Fibroblast of villous mesenchyme (primary cell): ENCODE results near the gene LPAR1. TPM values are rescaled to one million over a fixed set of nuclear protein-coding genes. Genes with fewer than 3 reads are reported as not detected.

Source experiments
- DNase-seq: peaks from one replicate; pipeline ENCODE4 v3.0.0-alpha.2; 2010; ENCODE audit warnings: low read depth
- H3K4me3 ChIP-seq: 2 replicates; pipeline ENCODE4 v1.5.1; 2011; ENCODE audit warnings: low read depth, mild to moderate bottlenecking, low read length
- total RNA-seq: library from RNA; depleted of rRNA; stranded (reverse); fragments of >200 nt; gene quantifications from 2 replicates; pipeline ENCODE4 v1.2.3, GENCODE V29; 2012
- TF ChIP-seq, protein P1 (sequence below): IDR thresholded peaks from 2 replicates; pipeline ENCODE4 v1.5.1; 2012; ENCODE audit warnings: low read depth, mild to moderate bottlenecking, low read length; ENCODE audit not compliant: insufficient read depth

Gene LPAR1
- total RNA-seq, 1 donor = 108 TPM

DNA sequence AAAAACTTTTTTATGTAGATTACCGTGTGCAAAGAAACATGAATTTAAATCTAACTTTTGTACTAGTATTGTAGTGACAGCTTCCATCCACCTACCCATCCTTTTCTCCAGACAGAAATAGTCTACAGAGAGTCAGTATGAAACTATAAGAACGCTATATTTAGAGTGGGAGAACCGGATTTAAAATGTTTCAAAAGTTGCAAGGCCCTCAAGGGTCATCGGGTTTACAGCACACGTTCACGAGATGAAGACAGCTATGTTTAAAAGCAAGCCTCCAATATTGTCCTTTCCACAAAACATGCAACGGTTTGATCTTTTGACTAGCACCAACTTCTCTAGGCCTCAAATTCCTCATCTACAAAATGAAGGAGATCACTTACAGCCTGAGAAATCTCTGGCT, 139.9 kb downstream of the LPAR1 start:
- no peak overlapping the region for H3K4me3 ChIP-seq
- TF ChIP-seq, protein P1, sequence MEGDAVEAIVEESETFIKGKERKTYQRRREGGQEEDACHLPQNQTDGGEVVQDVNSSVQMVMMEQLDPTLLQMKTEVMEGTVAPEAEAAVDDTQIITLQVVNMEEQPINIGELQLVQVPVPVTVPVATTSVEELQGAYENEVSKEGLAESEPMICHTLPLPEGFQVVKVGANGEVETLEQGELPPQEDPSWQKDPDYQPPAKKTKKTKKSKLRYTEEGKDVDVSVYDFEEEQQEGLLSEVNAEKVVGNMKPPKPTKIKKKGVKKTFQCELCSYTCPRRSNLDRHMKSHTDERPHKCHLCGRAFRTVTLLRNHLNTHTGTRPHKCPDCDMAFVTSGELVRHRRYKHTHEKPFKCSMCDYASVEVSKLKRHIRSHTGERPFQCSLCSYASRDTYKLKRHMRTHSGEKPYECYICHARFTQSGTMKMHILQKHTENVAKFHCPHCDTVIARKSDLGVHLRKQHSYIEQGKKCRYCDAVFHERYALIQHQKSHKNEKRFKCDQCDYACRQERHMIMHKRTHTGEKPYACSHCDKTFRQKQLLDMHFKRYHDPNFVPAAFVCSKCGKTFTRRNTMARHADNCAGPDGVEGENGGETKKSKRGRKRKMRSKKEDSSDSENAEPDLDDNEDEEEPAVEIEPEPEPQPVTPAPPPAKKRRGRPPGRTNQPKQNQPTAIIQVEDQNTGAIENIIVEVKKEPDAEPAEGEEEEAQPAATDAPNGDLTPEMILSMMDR = no peak
- no peak for DNase-seq

DNA sequence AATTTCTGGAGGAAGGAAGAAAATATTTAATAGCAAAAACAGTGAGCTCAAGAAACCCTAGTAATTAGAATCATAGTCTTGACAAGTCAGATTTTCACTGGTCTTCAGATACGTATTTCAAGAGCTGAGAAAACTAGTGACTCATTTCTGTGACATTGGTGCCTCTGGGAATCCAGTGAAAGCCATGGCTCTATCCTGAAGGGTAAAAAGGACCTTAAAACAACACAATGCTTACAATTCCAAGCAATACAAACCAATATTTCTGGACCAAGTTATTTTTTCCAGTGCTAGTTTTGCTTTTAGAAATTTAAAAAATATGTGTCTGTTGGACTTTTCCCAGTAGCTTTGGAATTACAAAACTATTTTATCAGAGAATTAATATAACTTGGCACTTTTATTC, 140.3 kb downstream of the LPAR1 start:
- peak; percentile 58 for DNase-seq
- H3K4me3 ChIP-seq = no peak overlapping the region
- TF ChIP-seq, protein P1 = no peak

- DNase-seq = no peak
- TF ChIP-seq, protein P1 = no peak
These were observed 142.9 kb downstream of the LPAR1 start for GRCh38 chr9:110895147-110895905.

GRCh38 chr9:110894731-110895130, 143.5 kb downstream of the LPAR1 start:
- DNase-seq = no peak
- TF ChIP-seq, protein P1 = no peak
- H3K4me3 ChIP-seq = no peak overlapping the region

More at GRCh38 chr9:110895147-110895905, 142.9 kb downstream of the LPAR1 start:
- H3K4me3 ChIP-seq = no peak overlapping the region

- H3K4me3 ChIP-seq = no peak overlapping the region
- TF ChIP-seq, protein P1 = no peak
- DNase-seq = no peak
These were observed 145.6 kb downstream of the LPAR1 start for GRCh38 chr9:110892689-110893088.

GRCh38 chr9:110891760-110892159, 146.5 kb downstream of the LPAR1 start:
- TF ChIP-seq, protein P1 = no peak
- H3K4me3 ChIP-seq = no peak overlapping the region
- no peak for DNase-seq

GRCh38 chr9:110890416-110890815, 147.9 kb downstream of the LPAR1 start:
- H3K4me3 ChIP-seq = no peak overlapping the region
- TF ChIP-seq, protein P1 = no peak
- DNase-seq = no peak
